Keratinocyte (primary cell): Measurements from ENCODE around the gene KANSL1.
"Not testable (repeated sequence)": the region's sequence is repeated elsewhere in the genome, so short reads cannot be mapped to it uniquely, and the experiment has no call there.

Source experiments
- CTCF ChIP-seq, 3 experiments: IDR thresholded peaks in 1 of 3; conservative IDR thresholded peaks in 1 of 3; optimal IDR thresholded peaks in 1 of 3; 2 replicates in 2 of 3; 3 replicates in 1 of 3; pipeline versions ENCODE3 to v1.5.1; 2011; ENCODE audit warnings: low read length in 3 of 3, mild to moderate bottlenecking in 3 of 3, moderate library complexity in 2 of 3, control low read depth in 1 of 3, inconsistent platforms in 1 of 3; ENCODE audit not compliant: insufficient read depth in 2 of 3; ENCODE audit errors: extremely low read depth in 1 of 3
- EZH2 ChIP-seq: IDR thresholded peaks from one replicate; pipeline ENCODE4 v1.6.1; 2012; ENCODE audit warnings: inconsistent platforms, mild to moderate bottlenecking, low read length, moderate library complexity

- not testable (repeated sequence) for TF ChIP-seq CTCF (optimal IDR thresholded peaks at IDR 0.05 in 1 of 3, IDR thresholded peaks at IDR 0.05 in 1 of 3, conservative IDR thresholded peaks at IDR 0.05 in 1 of 3; ENCODE audit: extremely low read depth in 1 of 3, insufficient read depth in 2 of 3, low read length in 3 of 3); EZH2
These were observed 173.8 kb downstream of the KANSL1 start for GRCh38 chr17:46019408-46019925.
